GM18873 (cell line): ENCODE results near the gene SUOX.
"Not testable (repeated sequence)": the region's sequence is repeated elsewhere in the genome, so short reads cannot be mapped to it uniquely, and the experiment has no call there.

Source experiments
- ATAC-seq: cut with Tn5 transposase; IDR thresholded peaks from one replicate; pipeline ENCODE4 v1.9.1; 2021; ENCODE audit warnings: mild to moderate bottlenecking, moderate library complexity, moderate number of reproducible peaks; ENCODE audit not compliant: unreplicated experiment, low FRiP score

SUOX gene

GRCh38 chr12:56017181-56017580, 20.1 kb downstream of the SUOX start:
- no peak for ATAC-seq

- no peak for ATAC-seq
These were observed 21.3 kb downstream of the SUOX start for GRCh38 chr12:56018356-56018755.

- ATAC-seq = no peak
These were observed 23.5 kb downstream of the SUOX start, which contains the start of gene IKZF4 for GRCh38 chr12:56020423-56021184. Gene IKZF4 (plus strand): TSS chr12:56021043. CDS start chr12:56021494, 451 bp downstream.

- no peak for ATAC-seq
These were observed 24.9 kb downstream of the SUOX start for GRCh38 chr12:56021889-56022497.

GRCh38 chr12:56028511-56029165, 31.6 kb downstream of the SUOX start:
- no peak for ATAC-seq

- ATAC-seq = no peak
These were observed 32.1 kb downstream of the SUOX start for GRCh38 chr12:56029166-56029519.

GRCh38 chr12:56029666-56030293, 32.7 kb downstream of the SUOX start:
- ATAC-seq = no peak

GRCh38 chr12:56031987-56032386, 34.9 kb downstream of the SUOX start:
- no peak for ATAC-seq

GRCh38 chr12:56034586-56035332, 37.7 kb downstream of the SUOX start:
- ATAC-seq = no peak

GRCh38 chr12:56037161-56037560, 40.1 kb downstream of the SUOX start:
- ATAC-seq = no peak

GRCh38 chr12:56038022-56038655, 41.1 kb downstream of the SUOX start:
- no peak for ATAC-seq

GRCh38 chr12:56040151-56040550, 43.1 kb downstream of the SUOX start:
- no peak for ATAC-seq

- no peak for ATAC-seq
These were observed 44.0 kb downstream of the SUOX start for GRCh38 chr12:56040963-56041551.

- ATAC-seq = peak; percentile 90
These were observed 44.7 kb downstream of the SUOX start, which contains the start of gene RPS26 for GRCh38 chr12:56041552-56042429. Gene RPS26 (plus strand): TSS chr12:56041918. CDS start chr12:56042167, 249 bp downstream.

GRCh38 chr12:56042430-56042813, 45.3 kb downstream of the SUOX start:
- ATAC-seq = not testable (repeated sequence)

GRCh38 chr12:56042843-56043242, 45.8 kb downstream of the SUOX start:
- no peak for ATAC-seq

GRCh38 chr12:56046027-56046780, 49.1 kb downstream of the SUOX start:
- no peak for ATAC-seq

GRCh38 chr12:56053407-56053893, 56.4 kb downstream of the SUOX start:
- ATAC-seq = no peak
